ENCODE measurements around the gene ZNF497. TPM values are rescaled to one million over a fixed set of nuclear protein-coding genes. Genes with fewer than 3 reads are reported as not detected.
A peak's percentile ranks its signal among the peaks of the same experiment; 100 is the strongest.

The ZNF497 gene
- total and polyA plus RNA-seq, 2 of the 13 experiments (the other 11 are each of a cell fraction or from before 2014, with no cell fraction given), result 1.5 to 1.9 TPM

GRCh38 chr19:58326914-58327726, 35.4 kb downstream of the ZNF497 start, which contains the start of gene ZSCAN22 (continued):
- peak; percentile 63; the same call in 1 of the 2 replicates for TF ChIP-seq ISL2 (CRISPR knock-in tag; IDR thresholded peaks at IDR 0.05)
- no peak for TF ChIP-seq ATAD3A (CRISPR knock-in tag; IDR thresholded peaks at IDR 0.05)
- peak; percentile 88 for TF ChIP-seq ZNF335 (CRISPR knock-in tag; IDR thresholded peaks at IDR 0.05)
- peak; percentile 65; the same call in 1 of the 2 replicates for TF ChIP-seq ZNF337 (CRISPR knock-in tag; IDR thresholded peaks at IDR 0.05; ENCODE audit: borderline replicate concordance, low read depth)
- TF ChIP-seq MXD3 (CRISPR knock-in tag; IDR thresholded peaks at IDR 0.05), result peak; percentile 73
- peak; percentile 74 for TF ChIP-seq AGO2 (optimal IDR thresholded peaks at IDR 0.05; ENCODE audit: low read depth, low read length)
- TF ChIP-seq SNAPC2 (CRISPR knock-in tag; IDR thresholded peaks at IDR 0.05), result no peak
- no peak for TF ChIP-seq ZBTB42 (CRISPR knock-in tag; IDR thresholded peaks at IDR 0.05)
- TF ChIP-seq ZNF510 (CRISPR knock-in tag; IDR thresholded peaks at IDR 0.05; ENCODE audit: low read depth), result peak; percentile 82; the same call in 1 of the 2 replicates
- TF ChIP-seq MEIS2 (CRISPR knock-in tag; IDR thresholded peaks at IDR 0.05), result no peak
- TF ChIP-seq FOXP4 (CRISPR knock-in tag; IDR thresholded peaks at IDR 0.05), result no peak; the same call in 1 of the 2 replicates
- no peak for TF ChIP-seq POLR2AphosphoS2 (IDR thresholded peaks at IDR 0.05; ENCODE audit: low read depth, low read length)
- no peak for TF ChIP-seq PHB2 (IDR thresholded peaks at IDR 0.05; ENCODE audit: partially characterized antibody)
- TF ChIP-seq HES4 (CRISPR knock-in tag; IDR thresholded peaks at IDR 0.05; ENCODE audit: borderline replicate concordance), result no peak
